Measurements from ENCODE around the gene NRXN3.

Gene NRXN3

DNA sequence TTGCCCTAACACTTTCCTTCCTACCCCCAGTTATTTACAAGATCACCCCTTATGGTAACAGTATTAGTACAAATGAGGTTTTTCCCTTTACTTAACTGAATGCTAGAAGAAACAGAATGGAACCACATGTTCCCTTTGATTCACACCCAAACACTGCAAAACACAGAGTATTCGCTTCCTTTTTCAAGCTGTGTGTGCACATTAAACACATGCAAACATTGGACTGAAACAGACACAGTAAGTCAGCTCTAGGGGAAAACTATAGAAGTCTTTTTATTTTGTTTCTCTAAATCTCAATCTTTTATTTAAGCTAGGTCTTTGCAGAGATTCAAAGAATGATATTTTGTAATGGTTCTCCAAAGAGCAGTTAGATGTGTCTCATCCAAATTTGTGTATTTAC, 1312.7 kb downstream of the NRXN3 start:
- H3K27me3 ChIP-seq (ENCODE audit: control insufficient read depth, insufficient read depth, low read length): no peaks in the 10 kb centered on the region
- no peak overlapping the region for H3K4me3 ChIP-seq (ENCODE audit: low read length)
- no peaks in the 10 kb centered on the region for H3K36me3 ChIP-seq (ENCODE audit: control insufficient read depth, insufficient read depth, low read length)
- H3K9ac ChIP-seq (ENCODE audit: low read length): no peak overlapping the region
- no peaks in the 10 kb centered on the region for H3K4me1 ChIP-seq (ENCODE audit: control insufficient read depth, insufficient read depth, low read length)
- H3K9me3 ChIP-seq (ENCODE audit: control insufficient read depth, low read length): no peaks in the 10 kb centered on the region

DNA sequence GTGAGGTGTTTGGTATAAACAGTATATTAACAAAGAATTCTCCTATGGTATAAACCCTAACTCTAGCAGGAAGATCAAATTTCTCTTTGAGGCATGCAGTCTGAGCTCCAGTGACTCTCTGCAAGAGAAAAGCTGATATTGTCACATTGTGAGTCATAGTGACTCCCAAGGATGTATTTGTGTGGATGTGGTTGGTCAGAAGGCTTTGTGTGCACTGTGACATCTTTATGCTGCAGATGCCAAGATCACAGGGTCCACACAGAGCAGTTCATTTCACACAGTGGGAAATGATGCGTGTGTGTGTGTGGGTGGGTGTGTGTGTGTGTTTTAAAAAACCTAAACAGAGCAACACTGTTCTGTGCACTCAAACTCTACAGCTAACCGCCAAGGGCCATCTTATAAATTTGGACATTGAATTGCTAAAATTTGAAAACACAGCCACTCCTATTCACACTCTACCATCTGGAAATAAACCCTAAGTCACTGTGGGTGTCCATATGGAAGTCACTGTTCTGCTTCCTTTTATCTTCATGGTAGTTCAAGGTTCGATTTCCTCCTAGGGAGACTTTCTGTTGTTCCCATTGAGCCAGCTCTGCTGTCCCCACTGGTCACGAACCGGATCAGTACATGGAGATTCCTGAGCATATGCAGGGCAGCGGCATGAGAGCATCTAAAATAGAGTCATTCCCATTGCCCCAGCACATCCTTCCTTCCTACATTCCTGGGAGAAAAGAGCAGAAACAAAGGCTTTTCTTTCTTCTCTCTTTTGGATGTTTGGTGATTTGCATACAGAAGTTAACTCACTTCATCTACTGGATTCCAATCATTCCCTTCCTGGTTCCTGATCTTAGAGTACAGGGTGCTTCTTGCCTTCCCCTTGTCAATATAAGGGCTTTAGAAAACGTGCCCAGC, 1313.6 kb downstream of the NRXN3 start:
- H3K9ac ChIP-seq (ENCODE audit: low read length): no peak overlapping the region
- H3K36me3 ChIP-seq (ENCODE audit: control insufficient read depth, insufficient read depth, low read length): no peaks in the 10 kb centered on the region
- no peaks in the 10 kb centered on the region for H3K4me1 ChIP-seq (ENCODE audit: control insufficient read depth, insufficient read depth, low read length)
- H3K9me3 ChIP-seq (ENCODE audit: control insufficient read depth, low read length): no peaks in the 10 kb centered on the region
- no peak overlapping the region for H3K4me3 ChIP-seq (ENCODE audit: low read length)
- no peaks in the 10 kb centered on the region for H3K27me3 ChIP-seq (ENCODE audit: control insufficient read depth, insufficient read depth, low read length)

DNA sequence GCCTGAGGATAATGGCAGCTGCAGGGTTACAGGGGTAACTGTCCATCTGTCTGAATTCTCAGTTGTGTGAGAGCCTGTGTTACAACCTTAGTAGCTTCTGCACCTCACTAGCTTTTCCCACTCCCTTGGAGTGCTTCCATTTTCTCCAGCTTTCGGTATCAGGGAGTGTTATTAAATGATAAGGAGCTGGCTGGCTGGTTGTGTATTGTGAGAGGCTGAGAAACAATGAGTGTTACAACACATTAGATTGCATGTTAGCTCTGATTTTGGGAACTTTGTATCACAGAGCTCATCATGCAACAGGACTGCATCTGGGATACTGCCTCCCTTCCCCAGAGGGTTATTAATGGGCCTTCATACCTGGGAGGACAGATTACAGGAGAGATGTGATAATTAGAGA, 1317.5 kb downstream of the NRXN3 start:
- Histone ChIP-seq H3K4me3 (ENCODE audit: low read length) (no peak overlapping the region), H3K27me3 (ENCODE audit: control insufficient read depth, insufficient read depth, low read length) (no peaks in the 10 kb centered on the region), H3K36me3 (ENCODE audit: control insufficient read depth, insufficient read depth, low read length) (no peaks in the 10 kb centered on the region), H3K9me3 (ENCODE audit: control insufficient read depth, low read length) (no peaks in the 10 kb centered on the region), H3K4me1 (ENCODE audit: control insufficient read depth, insufficient read depth, low read length) (no peaks in the 10 kb centered on the region), H3K9ac (ENCODE audit: low read length) (no peak overlapping the region)

DNA sequence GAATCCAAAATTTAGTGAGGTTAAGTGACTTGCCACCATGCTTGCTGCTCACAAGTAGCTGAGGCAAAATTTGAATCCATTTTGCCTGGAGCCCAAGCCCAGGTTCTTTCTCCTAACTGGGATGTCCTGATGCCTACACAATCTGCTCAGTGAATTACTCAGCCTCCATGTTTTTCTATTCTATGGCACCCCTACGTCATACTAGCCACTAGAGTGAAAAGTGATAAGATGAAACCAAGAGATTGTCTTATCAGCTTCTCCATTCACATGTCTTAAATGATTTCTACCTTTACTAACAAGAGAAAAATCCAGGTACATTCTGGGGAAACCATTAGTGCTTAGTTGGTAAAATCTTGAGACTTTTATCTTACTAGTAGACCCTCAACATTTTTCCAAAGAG, 1321.0 kb downstream of the NRXN3 start:
- H3K4me1 ChIP-seq (ENCODE audit: control insufficient read depth, insufficient read depth, low read length): no peaks in the 10 kb centered on the region
- H3K36me3 ChIP-seq (ENCODE audit: control insufficient read depth, insufficient read depth, low read length): no peaks in the 10 kb centered on the region
- H3K4me3 ChIP-seq (ENCODE audit: low read length): no peak overlapping the region
- no peak overlapping the region for H3K9ac ChIP-seq (ENCODE audit: low read length)
- no peaks in the 10 kb centered on the region for H3K9me3 ChIP-seq (ENCODE audit: control insufficient read depth, low read length)
- no peaks in the 10 kb centered on the region for H3K27me3 ChIP-seq (ENCODE audit: control insufficient read depth, insufficient read depth, low read length)

DNA sequence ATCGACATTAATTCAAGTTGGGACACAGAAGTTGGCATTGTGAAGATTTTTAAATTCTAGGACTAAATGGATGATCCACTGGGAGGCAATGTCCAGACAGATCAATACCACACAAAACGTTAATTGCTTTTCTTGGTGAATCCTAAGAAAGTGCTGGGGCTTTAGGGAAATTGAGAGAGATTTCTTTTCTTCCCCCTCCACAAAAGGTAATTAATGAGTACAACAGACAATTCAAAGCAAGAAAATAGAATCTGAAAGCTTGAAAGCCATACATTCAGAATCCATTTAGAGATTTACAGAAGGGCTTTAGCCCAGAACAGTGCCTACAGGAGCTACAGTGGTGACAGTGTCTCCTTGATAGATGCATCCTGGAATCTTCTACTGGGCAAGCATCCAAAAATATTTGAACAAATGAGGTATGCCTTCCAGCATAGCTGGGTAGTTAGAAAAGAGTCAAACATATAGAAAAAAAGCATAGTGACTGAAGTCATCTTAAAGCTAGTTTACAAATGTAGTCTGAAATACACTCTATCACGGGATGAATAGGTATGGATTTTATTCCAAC, 1323.0 kb downstream of the NRXN3 start:
- H3K4me1 ChIP-seq (ENCODE audit: control insufficient read depth, insufficient read depth, low read length): no peaks in the 10 kb centered on the region
- H3K27me3 ChIP-seq (ENCODE audit: control insufficient read depth, insufficient read depth, low read length): no peaks in the 10 kb centered on the region
- H3K9ac ChIP-seq (ENCODE audit: low read length): no peak overlapping the region
- no peaks in the 10 kb centered on the region for H3K36me3 ChIP-seq (ENCODE audit: control insufficient read depth, insufficient read depth, low read length)
- H3K4me3 ChIP-seq (ENCODE audit: low read length): no peak overlapping the region
- no peaks in the 10 kb centered on the region for H3K9me3 ChIP-seq (ENCODE audit: control insufficient read depth, low read length)

DNA sequence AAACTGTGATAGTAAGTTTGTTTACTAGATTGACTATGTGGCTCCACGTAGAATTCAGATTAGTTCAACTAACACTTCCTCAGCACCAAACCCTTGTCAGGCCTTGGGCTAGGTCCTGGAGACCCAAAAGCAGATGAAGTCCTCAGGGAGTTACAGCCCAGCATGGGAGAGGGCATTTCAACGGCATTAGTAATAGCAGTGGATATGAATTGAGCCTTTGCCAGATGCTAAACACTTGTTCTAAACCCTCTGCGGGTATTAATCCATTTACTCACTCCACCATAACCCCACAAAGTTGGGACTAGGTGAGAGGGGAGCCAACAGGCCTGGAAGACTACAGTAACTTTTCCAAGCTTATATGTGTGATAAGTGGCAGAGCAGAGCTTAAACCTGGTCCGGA, 1326.5 kb downstream of the NRXN3 start:
- Histone ChIP-seq H3K36me3 (ENCODE audit: control insufficient read depth, insufficient read depth, low read length) (no peaks in the 10 kb centered on the region), H3K4me1 (ENCODE audit: control insufficient read depth, insufficient read depth, low read length) (no peaks in the 10 kb centered on the region), H3K27me3 (ENCODE audit: control insufficient read depth, insufficient read depth, low read length) (no peaks in the 10 kb centered on the region), H3K9ac (ENCODE audit: low read length) (no peak overlapping the region), H3K4me3 (ENCODE audit: low read length) (no peak overlapping the region), H3K9me3 (ENCODE audit: control insufficient read depth, low read length) (no peaks in the 10 kb centered on the region)

GRCh38 chr14:79500489-79500888, 1330.3 kb downstream of the NRXN3 start:
- Histone ChIP-seq H3K4me1 (ENCODE audit: control insufficient read depth, insufficient read depth, low read length) (no peaks in the 10 kb centered on the region), H3K27me3 (ENCODE audit: control insufficient read depth, insufficient read depth, low read length) (no peaks in the 10 kb centered on the region), H3K36me3 (ENCODE audit: control insufficient read depth, insufficient read depth, low read length) (no peaks in the 10 kb centered on the region), H3K4me3 (ENCODE audit: low read length) (no peak overlapping the region), H3K9ac (ENCODE audit: low read length) (no peak overlapping the region), H3K9me3 (ENCODE audit: control insufficient read depth, low read length) (no peaks in the 10 kb centered on the region)

- no peaks in the 10 kb centered on the region for H3K36me3 ChIP-seq (ENCODE audit: control insufficient read depth, insufficient read depth, low read length)
- no peak overlapping the region for H3K4me3 ChIP-seq (ENCODE audit: low read length)
- no peaks in the 10 kb centered on the region for H3K9me3 ChIP-seq (ENCODE audit: control insufficient read depth, low read length)
- H3K27me3 ChIP-seq (ENCODE audit: control insufficient read depth, insufficient read depth, low read length): no peaks in the 10 kb centered on the region
- H3K9ac ChIP-seq (ENCODE audit: low read length): no peak overlapping the region
- no peaks in the 10 kb centered on the region for H3K4me1 ChIP-seq (ENCODE audit: control insufficient read depth, insufficient read depth, low read length)
Observed at GRCh38 chr14:79502136-79502750, 1332.1 kb downstream of the NRXN3 start.

- Histone ChIP-seq H3K4me1 (ENCODE audit: control insufficient read depth, insufficient read depth, low read length) (no peaks in the 10 kb centered on the region), H3K9ac (ENCODE audit: low read length) (no peak overlapping the region), H3K27me3 (ENCODE audit: control insufficient read depth, insufficient read depth, low read length) (no peaks in the 10 kb centered on the region), H3K36me3 (ENCODE audit: control insufficient read depth, insufficient read depth, low read length) (no peaks in the 10 kb centered on the region), H3K4me3 (ENCODE audit: low read length) (no peak overlapping the region), H3K9me3 (ENCODE audit: control insufficient read depth, low read length) (no peaks in the 10 kb centered on the region)
Observed at GRCh38 chr14:79502751-79503148, 1332.6 kb downstream of the NRXN3 start.

GRCh38 chr14:79510659-79511058, 1340.5 kb downstream of the NRXN3 start:
- H3K27me3 ChIP-seq (ENCODE audit: control insufficient read depth, insufficient read depth, low read length): no peaks in the 10 kb centered on the region
- no peaks in the 10 kb centered on the region for H3K9me3 ChIP-seq (ENCODE audit: control insufficient read depth, low read length)
- no peak overlapping the region for H3K4me3 ChIP-seq (ENCODE audit: low read length)
- H3K36me3 ChIP-seq (ENCODE audit: control insufficient read depth, insufficient read depth, low read length): no peaks in the 10 kb centered on the region
- H3K9ac ChIP-seq (ENCODE audit: low read length): no peak overlapping the region
- H3K4me1 ChIP-seq (ENCODE audit: control insufficient read depth, insufficient read depth, low read length): no peaks in the 10 kb centered on the region

DNA sequence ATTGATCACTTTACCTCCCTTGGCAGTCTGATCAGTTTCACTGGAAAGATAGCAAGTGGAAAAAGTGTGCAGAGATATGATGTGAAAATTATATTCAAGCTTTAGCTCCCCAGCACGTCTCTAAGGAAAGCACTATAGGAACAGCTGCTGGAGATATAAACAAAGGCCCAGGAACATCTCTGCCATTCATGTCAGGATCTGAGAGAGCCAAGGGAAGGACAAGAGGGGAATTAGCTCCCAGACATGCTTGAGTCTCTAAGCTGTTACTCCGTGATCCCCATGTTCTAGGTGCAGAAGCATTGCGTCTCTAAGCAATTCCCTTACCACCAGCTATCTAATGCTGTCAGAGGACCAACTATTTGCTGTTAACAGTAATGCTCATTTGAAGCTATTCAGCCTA, 1341.0 kb downstream of the NRXN3 start:
- H3K9me3 ChIP-seq (ENCODE audit: control insufficient read depth, low read length): no peaks in the 10 kb centered on the region
- H3K27me3 ChIP-seq (ENCODE audit: control insufficient read depth, insufficient read depth, low read length): no peaks in the 10 kb centered on the region
- no peaks in the 10 kb centered on the region for H3K36me3 ChIP-seq (ENCODE audit: control insufficient read depth, insufficient read depth, low read length)
- H3K4me3 ChIP-seq (ENCODE audit: low read length): no peak overlapping the region
- H3K9ac ChIP-seq (ENCODE audit: low read length): no peak overlapping the region
- no peaks in the 10 kb centered on the region for H3K4me1 ChIP-seq (ENCODE audit: control insufficient read depth, insufficient read depth, low read length)

- no peaks in the 10 kb centered on the region for H3K27me3 ChIP-seq (ENCODE audit: control insufficient read depth, insufficient read depth, low read length)
- H3K9ac ChIP-seq (ENCODE audit: low read length): no peak overlapping the region
- H3K4me1 ChIP-seq (ENCODE audit: control insufficient read depth, insufficient read depth, low read length): no peaks in the 10 kb centered on the region
- H3K36me3 ChIP-seq (ENCODE audit: control insufficient read depth, insufficient read depth, low read length): no peaks in the 10 kb centered on the region
- H3K9me3 ChIP-seq (ENCODE audit: control insufficient read depth, low read length): no peaks in the 10 kb centered on the region
- H3K4me3 ChIP-seq (ENCODE audit: low read length): no peak overlapping the region
Observed at GRCh38 chr14:79513446-79513845, 1343.3 kb downstream of the NRXN3 start.

Measured in mucosa of stomach (tissue), 1 donor.